Ishikawa (cell line): ENCODE results near the gene ALOX15.

Experiments
- CEBPB ChIP-seq: IDR thresholded peaks from 2 replicates; pipeline ENCODE4 v1.6.1; 2012
- CREB1 ChIP-seq: IDR thresholded peaks from 2 replicates; pipeline ENCODE4 v1.6.1; 2012; ENCODE audit warnings: low read depth
- EGR1 ChIP-seq: IDR thresholded peaks from 2 replicates; pipeline ENCODE4 v1.6.1; 2012
- EP300 ChIP-seq: IDR thresholded peaks from 2 replicates; pipeline ENCODE4 v1.6.1; 2012; ENCODE audit warnings: borderline replicate concordance
- FOXM1 ChIP-seq: IDR thresholded peaks from 2 replicates; pipeline ENCODE4 v1.6.1; 2012; ENCODE audit warnings: low read depth, borderline replicate concordance
- NFIC ChIP-seq: IDR thresholded peaks from 2 replicates; pipeline ENCODE4 v1.6.1; 2012
- RAD21 ChIP-seq: IDR thresholded peaks from 2 replicates; pipeline ENCODE4 v1.6.1; 2012; ENCODE audit warnings: low read depth
- TAF1 ChIP-seq: IDR thresholded peaks from 2 replicates; pipeline ENCODE4 v1.6.1; 2012; ENCODE audit warnings: low read depth, mild to moderate bottlenecking
- TCF12 ChIP-seq: IDR thresholded peaks from 2 replicates; pipeline ENCODE4 v1.6.1; 2012; ENCODE audit warnings: low read depth
- TEAD4 ChIP-seq: IDR thresholded peaks from 2 replicates; pipeline ENCODE4 v1.6.1; 2012
- YY1 ChIP-seq: IDR thresholded peaks from 2 replicates; pipeline ENCODE4 v1.6.1; 2012; ENCODE audit warnings: low read depth
- ZBTB7A ChIP-seq: IDR thresholded peaks from 2 replicates; pipeline ENCODE4 v1.6.1; 2012; ENCODE audit warnings: low read depth
- TF ChIP-seq, protein P1 (sequence below): IDR thresholded peaks from 2 replicates; pipeline ENCODE4 v1.6.1; 2012
- TF ChIP-seq, protein P2 (sequence below): IDR thresholded peaks from 2 replicates; pipeline ENCODE4 v1.6.1; 2012
- TF ChIP-seq, protein P3 (sequence below): IDR thresholded peaks from 2 replicates; pipeline ENCODE4 v1.6.1; 2012; ENCODE audit warnings: low read depth, mild to moderate bottlenecking

The ALOX15 gene

DNA sequence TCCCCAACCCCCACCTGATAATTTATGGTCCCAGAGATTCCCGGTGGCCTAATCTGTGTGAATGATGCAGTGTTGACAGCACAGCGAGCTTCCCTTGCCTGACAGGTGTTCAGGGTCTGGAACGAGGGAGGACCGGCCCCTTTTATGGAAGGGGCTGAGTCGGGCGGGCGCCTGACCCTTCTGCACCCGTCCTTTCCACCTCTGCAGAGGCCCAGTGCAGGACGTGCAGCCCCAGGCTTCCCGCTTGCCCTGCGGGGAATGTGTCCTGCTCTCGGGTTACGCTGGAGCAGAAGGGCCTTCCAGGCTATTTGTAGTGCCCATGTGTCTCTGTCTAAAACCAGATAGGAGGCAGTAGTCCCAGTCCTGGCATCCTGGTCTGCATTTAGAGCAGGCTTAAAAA is 40.9 kb downstream of the ALOX15 start:
- TF ChIP-seq YY1 (no peak), EGR1 (no peak)

DNA sequence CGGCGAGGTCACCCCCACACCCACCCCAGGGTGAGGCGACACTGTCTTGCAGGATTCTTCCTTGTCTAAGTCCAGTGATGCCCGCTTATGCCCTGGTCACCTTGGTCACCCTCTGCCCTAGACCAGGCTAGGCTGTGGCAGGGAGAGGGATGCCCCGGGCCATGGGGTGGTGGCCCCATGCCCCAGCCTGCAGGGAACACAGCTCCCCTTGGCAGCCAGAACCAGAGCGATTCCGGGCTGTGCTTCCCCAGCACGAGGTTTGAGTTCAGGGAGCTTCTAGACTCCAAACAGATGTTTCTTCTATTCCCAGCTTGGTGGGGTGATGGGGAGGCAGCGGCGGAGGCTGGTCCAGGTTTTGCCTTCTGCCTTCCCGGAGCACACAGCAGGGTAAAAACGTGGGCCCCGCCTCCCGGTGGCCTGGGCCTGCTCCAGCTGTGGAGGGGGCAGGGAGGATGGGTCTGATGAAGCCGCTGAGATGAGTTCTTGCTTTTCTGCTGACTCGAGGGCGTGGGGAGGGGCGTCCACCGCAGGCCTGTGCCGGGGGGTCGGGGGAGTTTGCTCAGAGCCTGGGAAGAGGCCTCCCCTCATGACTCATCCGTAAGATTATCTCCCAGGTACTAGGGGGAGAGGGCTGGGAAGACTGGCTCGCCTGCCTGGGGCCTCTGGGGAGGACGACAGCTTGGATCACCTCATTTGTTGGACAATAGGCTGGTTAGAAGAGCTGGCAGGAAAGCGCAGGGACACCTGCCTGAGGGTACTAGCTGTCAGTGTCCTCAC is 41.8 kb downstream of the ALOX15 start:
- TF ChIP-seq EP300 (no peak), TEAD4 (no peak), ZBTB7A (no peak), CREB1 (no peak), RAD21 (no peak), FOXM1 (no peak), EGR1 (no peak), TCF12 (no peak), NFIC (no peak), TAF1 (no peak), YY1 (no peak), CEBPB (no peak)
- TF ChIP-seq, protein P1, sequence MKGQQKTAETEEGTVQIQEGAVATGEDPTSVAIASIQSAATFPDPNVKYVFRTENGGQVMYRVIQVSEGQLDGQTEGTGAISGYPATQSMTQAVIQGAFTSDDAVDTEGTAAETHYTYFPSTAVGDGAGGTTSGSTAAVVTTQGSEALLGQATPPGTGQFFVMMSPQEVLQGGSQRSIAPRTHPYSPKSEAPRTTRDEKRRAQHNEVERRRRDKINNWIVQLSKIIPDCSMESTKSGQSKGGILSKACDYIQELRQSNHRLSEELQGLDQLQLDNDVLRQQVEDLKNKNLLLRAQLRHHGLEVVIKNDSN = no peak
- TF ChIP-seq, protein P2, sequence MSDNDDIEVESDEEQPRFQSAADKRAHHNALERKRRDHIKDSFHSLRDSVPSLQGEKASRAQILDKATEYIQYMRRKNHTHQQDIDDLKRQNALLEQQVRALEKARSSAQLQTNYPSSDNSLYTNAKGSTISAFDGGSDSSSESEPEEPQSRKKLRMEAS = no peak
- TF ChIP-seq, protein P3, sequence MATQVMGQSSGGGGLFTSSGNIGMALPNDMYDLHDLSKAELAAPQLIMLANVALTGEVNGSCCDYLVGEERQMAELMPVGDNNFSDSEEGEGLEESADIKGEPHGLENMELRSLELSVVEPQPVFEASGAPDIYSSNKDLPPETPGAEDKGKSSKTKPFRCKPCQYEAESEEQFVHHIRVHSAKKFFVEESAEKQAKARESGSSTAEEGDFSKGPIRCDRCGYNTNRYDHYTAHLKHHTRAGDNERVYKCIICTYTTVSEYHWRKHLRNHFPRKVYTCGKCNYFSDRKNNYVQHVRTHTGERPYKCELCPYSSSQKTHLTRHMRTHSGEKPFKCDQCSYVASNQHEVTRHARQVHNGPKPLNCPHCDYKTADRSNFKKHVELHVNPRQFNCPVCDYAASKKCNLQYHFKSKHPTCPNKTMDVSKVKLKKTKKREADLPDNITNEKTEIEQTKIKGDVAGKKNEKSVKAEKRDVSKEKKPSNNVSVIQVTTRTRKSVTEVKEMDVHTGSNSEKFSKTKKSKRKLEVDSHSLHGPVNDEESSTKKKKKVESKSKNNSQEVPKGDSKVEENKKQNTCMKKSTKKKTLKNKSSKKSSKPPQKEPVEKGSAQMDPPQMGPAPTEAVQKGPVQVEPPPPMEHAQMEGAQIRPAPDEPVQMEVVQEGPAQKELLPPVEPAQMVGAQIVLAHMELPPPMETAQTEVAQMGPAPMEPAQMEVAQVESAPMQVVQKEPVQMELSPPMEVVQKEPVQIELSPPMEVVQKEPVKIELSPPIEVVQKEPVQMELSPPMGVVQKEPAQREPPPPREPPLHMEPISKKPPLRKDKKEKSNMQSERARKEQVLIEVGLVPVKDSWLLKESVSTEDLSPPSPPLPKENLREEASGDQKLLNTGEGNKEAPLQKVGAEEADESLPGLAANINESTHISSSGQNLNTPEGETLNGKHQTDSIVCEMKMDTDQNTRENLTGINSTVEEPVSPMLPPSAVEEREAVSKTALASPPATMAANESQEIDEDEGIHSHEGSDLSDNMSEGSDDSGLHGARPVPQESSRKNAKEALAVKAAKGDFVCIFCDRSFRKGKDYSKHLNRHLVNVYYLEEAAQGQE = no peak

DNA sequence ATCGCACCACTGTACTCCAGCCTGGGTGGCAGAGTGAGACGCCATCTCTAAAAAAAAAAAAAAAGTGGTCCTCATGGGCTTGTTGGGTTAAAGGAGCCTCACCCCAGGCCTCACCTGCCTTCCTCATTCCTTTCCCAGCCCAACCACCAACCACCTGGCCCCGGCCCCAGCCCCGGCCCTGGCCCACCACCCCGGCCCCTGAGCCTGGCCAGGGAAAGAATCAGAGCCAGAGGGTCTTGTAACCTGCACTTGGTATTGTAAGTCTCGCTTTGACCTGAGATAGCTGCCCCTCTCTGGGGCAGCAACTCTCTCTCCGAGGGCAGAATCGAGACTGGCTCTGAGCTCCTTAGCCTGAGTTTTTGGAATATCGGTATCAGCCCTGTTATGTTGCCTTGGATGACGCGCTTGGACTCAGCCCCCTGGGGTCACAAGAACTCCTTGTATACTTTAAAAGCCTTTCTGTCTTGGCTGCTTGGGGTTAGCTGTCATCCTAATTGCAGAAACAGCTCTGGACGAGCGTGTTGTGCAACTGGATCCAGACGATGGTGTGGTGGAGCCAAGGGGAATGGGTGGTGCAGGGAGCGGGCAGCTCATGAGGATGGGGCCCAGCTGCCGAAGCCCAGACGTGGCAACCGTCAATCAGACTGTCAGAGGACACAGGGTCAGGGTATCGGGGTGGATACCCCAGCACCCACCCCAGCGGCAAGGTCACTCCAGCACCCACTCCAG is 42.5 kb downstream of the ALOX15 start:
- TF ChIP-seq CEBPB (no peak), TAF1 (no peak), YY1 (no peak), NFIC (no peak), TEAD4 (no peak), EP300 (no peak)
- TF ChIP-seq, protein P1 = no peak
- TF ChIP-seq, protein P3 = no peak
- TF ChIP-seq, protein P2 = no peak

DNA sequence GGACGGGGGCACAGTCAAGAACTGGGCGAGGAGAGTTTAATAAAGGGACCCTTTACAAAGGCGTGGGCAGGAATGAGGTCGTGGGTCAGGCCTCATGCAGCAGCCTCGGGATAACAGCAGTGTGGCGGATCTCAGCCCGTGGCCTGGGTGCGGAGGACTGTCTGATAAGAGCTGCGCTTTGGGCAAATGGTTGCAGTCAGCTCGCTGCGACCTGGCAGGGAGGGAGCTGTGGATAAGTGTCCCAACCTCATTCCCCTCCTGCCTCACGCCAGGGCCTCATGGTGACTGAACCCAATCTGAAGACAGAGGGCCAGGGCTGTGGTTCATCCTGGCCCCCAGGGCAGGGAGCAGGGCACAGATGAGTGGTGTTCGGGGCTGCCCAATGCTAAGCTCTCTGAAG is 43.5 kb downstream of the ALOX15 start:
- TF ChIP-seq YY1 = no peak
- no peak for TF ChIP-seq RAD21
- TF ChIP-seq FOXM1 = no peak
- no peak for TF ChIP-seq EP300
- TF ChIP-seq CREB1 = no peak
- TF ChIP-seq TAF1 = no peak
- TF ChIP-seq TEAD4 = no peak
- TF ChIP-seq TCF12 = no peak
- TF ChIP-seq, protein P1 = no peak
- TF ChIP-seq CEBPB = no peak
- no peak for TF ChIP-seq EGR1
- TF ChIP-seq NFIC = no peak
- no peak for TF ChIP-seq ZBTB7A
